ENCODE measurements around the gene CDH7. TPM values are rescaled to one million over a fixed set of nuclear protein-coding genes. Genes with fewer than 3 reads are reported as not detected.

The CDH7 gene
- total RNA-seq, 2 donors from 2014 or later, result 0.54 TPM; not detected in 1

- H3K4me3 ChIP-seq, result no peak overlapping the region
- TF ChIP-seq, protein P1, sequence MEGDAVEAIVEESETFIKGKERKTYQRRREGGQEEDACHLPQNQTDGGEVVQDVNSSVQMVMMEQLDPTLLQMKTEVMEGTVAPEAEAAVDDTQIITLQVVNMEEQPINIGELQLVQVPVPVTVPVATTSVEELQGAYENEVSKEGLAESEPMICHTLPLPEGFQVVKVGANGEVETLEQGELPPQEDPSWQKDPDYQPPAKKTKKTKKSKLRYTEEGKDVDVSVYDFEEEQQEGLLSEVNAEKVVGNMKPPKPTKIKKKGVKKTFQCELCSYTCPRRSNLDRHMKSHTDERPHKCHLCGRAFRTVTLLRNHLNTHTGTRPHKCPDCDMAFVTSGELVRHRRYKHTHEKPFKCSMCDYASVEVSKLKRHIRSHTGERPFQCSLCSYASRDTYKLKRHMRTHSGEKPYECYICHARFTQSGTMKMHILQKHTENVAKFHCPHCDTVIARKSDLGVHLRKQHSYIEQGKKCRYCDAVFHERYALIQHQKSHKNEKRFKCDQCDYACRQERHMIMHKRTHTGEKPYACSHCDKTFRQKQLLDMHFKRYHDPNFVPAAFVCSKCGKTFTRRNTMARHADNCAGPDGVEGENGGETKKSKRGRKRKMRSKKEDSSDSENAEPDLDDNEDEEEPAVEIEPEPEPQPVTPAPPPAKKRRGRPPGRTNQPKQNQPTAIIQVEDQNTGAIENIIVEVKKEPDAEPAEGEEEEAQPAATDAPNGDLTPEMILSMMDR (IDR thresholded peaks at IDR 0.05), result no peak
These were observed 186.4 kb downstream of the CDH7 start for GRCh38 chr18:65937180-65937579.

GRCh38 chr18:65938592-65939372 is 188.0 kb downstream of the CDH7 start:
- H3K4me3 ChIP-seq, result no peak overlapping the region
- H3K27ac ChIP-seq, result no peak overlapping the region
- H3K27me3 ChIP-seq (replicated peaks; ENCODE audit: insufficient read depth), result no peaks in the 10 kb centered on the region
- H3K4me1 ChIP-seq (ENCODE audit: control insufficient read depth in 1 of 2, low read depth in 2 of 2), result no peaks in the 10 kb centered on the region
- no peak for ATAC-seq (ENCODE audit: insufficient number of reproducible peaks, low FRiP score, low read depth)
- no peaks in the 10 kb centered on the region for H3K36me3 ChIP-seq
- no peaks in the 10 kb centered on the region for H3K9me3 ChIP-seq
- no peak for DNase-seq (ENCODE audit: low spot score)
- TF ChIP-seq, protein P1 (IDR thresholded peaks at IDR 0.05), result no peak

More at GRCh38 chr18:65937180-65937579, 186.4 kb downstream of the CDH7 start:
- no peaks in the 10 kb centered on the region for H3K9me3 ChIP-seq
- H3K4me1 ChIP-seq (ENCODE audit: control insufficient read depth in 1 of 2, low read depth in 2 of 2), result no peaks in the 10 kb centered on the region
- H3K27ac ChIP-seq, result no peak overlapping the region
- H3K27me3 ChIP-seq (replicated peaks; ENCODE audit: insufficient read depth), result no peaks in the 10 kb centered on the region
- no peaks in the 10 kb centered on the region for H3K36me3 ChIP-seq
- DNase-seq (ENCODE audit: low spot score), result no peak
- no peak for ATAC-seq (ENCODE audit: insufficient number of reproducible peaks, low FRiP score, low read depth)
